GM19240 (cell line): ENCODE results near the gene NRP1.
"Not testable (repeated sequence)": the region's sequence is repeated elsewhere in the genome, so short reads cannot be mapped to it uniquely, and the experiment has no call there.

Source experiments
- DNase-seq: peaks from one replicate; pipeline ENCODE4 v3.0.0; 2011; ENCODE audit warnings: low spot score; ENCODE audit not compliant: insufficient read length

NRP1 gene

DNA sequence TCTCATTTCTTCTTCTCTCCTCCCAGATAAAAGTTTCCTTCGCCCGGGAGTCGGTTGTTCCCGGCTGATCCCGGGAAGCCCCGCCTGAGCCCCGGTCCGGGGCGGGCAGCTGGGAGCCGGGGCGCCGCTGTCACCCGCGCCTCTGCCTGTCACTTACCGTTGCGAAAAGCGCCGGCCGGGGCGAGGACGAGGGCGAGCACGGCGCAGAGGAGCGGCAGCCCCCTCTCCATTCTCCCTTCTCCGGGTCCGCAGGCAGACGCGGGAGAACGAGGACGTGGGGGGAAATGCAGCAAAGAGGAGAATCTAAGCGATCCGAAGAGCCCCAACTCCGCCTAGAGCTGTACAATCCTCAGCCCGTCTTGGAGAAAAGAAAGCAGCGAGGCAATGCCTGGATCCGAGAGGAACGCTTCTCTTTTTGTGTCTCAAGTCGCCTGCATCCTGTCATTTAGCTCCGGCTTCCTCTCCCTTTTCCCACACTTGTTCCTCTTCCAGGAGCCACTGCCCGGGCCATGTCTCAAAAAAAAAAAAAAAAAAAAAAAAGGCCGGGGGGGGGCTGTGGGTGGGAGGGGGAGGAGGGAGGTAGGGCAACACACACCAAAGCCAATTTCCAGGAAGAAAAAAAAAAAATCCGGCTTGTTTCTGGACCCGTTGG is at the start of gene NRP1:
Gene NRP1, minus strand, starts transcription at position 515 of the 652 bp plus-strand sequence. Its CDS starts 285 bp downstream, at position 230.
- no peak for DNase-seq

DNA sequence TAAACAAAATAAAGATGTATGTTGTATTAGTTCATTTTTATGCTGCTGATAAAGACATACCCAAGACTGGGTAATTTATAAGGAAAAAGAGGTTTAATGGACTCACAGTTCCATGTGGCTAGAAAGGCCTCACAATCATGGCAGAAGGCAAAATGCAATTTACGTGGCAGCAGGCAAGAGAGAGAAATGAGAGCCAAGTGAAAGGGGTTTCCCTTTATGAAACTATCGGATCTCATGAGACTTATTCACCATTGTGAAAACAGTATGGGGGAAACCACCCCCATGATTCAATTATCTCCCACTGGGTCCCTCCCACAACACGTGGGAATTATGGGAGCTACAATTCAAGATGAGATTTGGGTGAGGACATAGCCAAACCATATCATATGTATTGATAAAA is 49.7 kb upstream of the NRP1 start:
- not testable (repeated sequence) for DNase-seq

DNA sequence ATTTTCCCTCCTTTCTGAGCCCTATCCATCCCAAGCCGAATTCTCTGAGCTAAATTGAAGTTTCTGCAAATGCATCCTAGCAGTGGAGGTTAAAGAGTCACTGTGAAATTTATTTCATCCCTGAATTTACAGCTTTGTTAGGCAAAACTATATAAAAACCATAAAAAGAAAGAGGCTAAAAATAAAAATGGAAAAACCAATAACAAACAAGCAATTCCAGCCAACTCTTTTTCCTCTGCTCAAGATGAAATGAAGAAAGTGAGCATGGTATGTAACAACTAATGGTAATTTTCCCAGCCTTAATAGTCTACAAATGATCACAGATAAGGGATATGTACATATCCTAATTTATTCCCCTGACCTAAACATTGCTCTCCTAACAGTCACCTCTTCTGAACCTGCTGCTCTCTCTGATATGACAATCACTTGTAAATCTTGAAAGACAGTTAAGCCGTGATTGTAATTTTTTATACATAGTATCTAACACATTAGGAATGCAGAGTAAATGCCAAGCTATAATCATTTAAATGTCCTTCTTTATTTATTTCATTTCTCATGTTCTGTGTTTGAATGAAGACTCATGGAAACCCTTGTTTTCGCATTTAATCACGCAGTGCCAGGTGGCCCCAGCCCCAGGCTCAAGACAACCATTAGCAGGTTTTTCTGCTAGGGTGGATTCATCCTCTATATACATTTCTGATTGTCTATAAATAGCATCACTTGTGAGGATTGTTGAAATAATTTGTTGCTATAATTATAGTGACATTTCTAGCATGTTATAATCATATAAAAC is 48.6 kb upstream of the NRP1 start:
- no peak for DNase-seq

DNA sequence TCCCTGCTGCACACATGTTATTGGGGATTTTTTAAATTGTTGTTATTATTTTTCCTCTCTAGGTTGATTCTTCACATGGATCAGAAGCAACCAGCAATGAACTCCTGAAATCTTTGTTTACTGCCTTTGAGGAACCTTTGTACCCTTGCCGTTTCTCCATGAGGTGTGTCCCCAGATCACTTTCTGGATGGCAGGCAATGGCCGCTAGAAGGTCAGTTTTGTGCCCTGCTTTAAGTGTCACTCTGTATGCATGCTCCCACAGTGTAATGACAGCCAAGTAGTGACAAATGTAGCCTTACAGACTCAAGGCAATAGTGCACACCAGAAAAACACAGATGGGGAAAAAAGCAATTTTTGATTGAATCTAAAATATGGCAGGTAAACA is 47.7 kb upstream of the NRP1 start:
- no peak for DNase-seq

DNA sequence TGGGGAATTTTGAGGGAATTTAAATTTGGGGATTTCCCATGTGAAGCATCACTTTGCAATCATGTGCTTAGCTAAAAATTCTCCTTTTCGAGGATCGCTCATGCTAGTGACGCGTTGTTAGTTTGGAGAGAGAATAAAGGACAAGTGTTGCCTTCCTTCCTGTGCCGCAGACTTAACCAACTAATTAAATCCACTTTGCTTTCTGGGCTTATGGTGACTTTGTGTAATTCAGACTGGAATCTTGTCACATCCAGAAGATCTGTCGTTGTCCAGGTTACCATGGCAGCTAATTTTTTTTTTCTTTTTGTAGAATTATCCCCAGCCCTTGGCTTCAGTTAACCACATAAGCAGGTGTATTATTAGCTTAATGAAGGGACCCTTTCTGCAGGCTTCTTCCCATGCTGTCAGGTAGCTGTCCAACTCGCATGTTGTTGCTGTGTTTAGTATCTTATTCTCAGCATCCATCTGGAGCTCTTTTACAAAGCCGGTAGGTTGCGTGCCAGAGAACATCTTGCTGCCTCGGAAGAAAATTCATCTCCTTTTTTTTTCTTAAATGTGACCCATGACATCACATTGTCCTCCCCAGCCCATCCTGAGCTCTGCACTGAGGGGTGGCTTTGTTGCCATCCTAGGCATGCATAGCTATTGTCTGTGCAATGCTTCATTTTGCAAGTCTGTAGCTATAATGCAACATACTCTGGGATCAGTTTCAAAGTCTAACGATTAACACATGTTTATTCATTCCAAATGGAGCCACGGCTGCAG is 47.2 kb upstream of the NRP1 start:
- no peak for DNase-seq

DNA sequence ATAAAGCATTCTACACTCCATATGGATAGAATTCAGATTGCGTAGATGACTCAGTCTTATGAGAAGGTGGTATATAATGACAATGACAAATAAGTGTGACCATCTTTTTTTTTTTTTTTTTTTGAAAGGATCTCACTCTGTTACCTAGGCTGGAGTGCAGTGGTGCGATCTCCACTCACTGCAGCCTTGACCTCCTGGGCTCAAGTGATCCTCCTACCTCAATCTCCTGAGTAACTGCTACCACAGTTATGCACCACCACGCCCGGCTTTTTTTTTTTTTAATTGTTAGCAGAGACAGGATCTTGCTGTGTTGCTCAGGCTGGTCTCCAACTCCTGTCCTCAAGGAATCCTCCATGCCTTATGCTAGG is 43.2 kb upstream of the NRP1 start:
- no peak for DNase-seq

DNA sequence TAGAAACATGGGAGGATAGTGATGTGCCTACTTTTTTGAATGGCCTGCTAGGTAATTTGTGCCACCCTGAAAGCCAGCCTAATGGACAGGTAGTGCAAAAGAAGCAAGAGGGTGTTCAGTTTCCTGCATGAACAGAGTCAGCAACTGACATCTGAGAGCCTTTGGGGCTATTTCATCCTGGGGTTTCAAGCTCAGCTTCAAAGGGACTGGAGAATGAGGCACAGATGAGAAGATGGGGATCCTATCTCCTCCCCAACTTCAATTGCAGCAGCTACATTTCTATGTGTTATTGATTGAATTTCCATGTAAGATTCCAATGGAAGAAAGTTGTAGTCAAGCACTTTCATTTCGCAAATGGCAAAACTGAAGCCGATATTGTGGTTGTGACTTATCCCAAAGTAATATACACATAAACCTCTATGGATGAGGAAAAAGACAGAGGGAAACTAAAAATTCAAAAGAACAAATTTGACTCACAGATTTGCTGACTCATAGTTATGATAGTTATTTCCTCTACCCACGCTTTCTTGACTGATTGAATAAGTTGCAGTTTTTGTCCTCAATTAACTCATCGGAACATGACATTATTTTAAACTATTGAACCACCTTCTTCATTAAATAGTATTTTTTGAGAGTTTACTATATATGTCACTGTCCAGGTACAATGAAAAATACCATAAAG is 42.6 kb upstream of the NRP1 start:
- no peak for DNase-seq

DNA sequence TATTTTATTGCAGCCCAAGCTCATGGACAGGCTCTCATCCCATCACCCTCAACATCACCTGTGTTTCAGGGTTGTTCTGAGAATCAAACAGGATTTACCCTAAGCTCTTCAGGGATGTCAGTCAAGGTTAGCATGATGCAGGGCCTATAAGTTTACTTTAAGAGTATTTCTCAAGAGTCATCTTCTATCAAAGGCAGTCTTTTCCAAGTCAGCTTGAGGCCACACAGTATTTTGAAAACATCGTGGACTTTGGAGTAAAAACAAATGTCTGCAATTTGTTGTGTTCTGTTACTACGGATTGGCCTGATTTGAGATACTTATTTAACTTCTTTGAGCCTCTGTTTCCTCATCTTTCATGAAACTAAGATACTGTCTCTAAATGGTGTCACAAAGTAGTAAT is 42.0 kb upstream of the NRP1 start:
- no peak for DNase-seq

DNA sequence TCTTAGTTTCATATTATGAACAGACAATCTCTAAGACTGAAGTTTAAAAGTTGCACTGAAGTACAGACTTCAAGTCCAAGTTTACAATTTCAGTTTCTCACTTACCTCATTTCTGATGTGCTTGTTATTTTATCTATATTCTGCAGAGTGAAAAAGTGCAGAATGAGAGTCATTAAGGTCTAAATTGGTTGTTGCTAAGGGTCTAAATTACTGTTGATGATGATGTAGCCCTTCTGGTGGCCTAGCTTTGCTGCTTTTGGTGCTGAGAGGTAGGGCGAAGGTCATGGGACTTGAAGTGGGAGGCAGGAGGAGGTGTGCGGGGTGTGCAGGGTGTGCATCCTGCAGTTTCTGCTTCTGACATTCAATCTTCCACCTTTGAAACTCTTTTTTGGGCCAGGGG is 38.8 kb upstream of the NRP1 start:
- DNase-seq: no peak

DNA sequence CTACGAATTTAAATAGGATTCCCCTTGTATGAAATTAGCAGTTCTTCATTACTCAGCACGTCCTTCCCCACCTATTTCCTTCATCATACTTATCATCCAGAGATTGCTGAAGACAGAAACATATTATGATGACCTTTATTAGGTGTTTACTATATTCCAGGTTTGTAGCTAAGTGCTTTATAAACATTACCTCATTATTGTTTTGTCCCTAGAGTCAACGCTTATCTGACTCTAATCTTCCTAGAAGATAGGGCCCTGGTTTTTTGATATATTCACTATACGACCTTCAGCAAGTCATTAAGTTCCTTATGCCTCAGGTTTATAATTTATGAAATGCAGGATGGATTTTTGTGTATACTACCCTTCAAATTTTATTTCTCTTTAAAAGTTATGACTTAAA is 36.8 kb upstream of the NRP1 start:
- no peak for DNase-seq

DNA sequence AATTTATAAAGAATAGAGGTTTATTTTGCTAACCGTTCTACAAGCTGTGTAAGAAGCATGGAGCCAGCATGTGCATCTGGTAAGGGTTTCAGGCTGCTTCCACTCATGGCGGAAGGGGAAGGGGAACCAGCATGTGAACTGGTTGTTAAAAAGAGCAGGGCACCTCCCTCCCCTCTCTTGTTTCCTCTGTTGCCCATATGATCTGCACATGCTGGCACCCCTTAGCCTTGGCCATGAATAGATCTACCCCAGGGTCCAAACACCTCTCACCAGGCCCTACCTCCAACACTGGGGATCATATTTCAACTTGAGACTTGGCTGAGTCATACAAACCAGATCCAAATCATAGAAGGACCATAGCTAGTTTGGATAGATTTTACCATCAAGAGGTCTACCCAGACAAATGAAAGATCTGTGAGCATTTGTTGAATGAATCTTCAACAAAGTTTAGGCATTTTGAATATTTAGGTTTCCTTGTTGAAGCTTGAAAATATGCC is 36.0 kb upstream of the NRP1 start:
- no peak for DNase-seq

DNA sequence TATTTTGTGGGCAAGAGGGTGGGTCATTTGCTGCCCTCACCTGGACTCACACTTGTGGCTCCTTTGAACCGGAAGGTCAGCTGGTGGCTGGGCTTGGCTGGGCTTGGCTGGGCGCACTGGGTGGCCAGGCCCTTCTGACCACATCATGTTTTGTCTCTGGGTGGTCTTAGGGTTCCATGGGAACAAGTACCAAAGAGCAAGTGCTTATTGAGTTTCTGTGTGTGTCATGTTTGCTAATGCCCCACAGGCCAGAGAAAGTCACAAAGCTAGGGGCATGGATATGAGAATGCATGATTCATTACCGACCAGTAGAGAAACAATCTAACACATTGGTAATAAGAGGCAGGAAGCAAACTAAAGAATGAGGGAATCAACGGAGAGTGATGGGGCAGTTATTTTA is 33.6 kb upstream of the NRP1 start:
- DNase-seq: no peak

DNA sequence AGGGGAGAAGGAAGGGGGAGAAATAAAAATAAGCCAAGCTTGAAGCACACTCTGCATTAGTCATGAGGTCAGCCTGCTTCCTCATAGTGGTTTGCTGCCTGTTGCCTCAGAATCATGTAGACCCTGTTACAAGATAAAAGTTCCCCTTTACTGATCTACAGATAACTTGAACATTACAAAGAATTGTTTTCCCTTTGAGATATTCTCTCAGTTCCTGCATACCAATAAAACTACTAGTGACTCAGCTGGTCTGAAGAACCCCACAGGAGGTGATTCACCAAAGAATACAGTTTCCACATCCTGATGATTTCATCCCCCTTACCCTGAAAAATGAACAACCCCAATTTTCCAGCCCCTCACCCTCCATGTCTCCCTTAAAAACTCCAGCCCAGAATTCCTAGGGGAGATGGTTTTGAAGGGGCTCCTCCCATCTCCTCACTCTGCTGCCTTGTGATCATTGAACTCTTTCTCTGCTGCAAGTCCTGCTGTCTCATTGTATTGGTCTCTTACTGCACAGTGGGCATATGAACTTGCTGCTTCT is 31.5 kb upstream of the NRP1 start:
- DNase-seq: no peak

DNA sequence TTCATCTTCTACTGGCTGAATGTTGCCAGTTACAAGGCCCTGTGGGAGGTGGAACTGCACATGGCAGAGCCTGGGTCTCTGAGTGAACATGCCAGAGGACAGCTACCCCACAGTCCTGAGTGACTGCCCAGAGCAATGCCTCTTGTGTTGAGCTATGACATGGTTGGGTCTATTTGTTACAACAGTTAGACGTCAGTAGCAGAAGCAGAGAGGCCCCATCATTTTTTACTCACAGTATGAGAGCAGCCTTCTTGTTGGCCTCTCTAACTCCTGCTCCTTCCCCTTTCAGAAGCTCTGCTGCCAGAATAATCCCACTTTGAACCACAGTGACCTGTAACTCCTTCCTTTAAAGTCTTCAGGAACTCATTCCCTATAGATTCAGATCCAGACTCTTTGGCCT is 30.8 kb upstream of the NRP1 start:
- no peak for DNase-seq

DNA sequence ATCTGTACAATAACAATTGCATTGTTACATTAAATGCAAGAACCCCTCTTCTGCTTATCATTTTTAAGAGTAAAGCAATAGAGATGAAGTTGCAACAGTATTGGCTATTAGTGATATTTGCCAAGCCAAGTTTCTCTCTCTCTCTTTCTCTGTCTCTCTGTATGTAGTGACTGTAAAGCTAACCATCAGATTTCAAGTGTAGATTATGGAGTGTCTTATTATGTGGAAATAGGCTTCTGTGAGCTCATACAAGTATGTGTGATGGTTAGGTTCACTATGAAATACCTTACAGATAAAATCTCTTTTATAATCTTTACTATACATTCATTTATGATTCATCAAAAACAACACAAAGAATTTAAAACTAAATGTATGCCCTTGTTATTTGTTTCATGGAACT is 28.6 kb upstream of the NRP1 start:
- DNase-seq: no peak

DNA sequence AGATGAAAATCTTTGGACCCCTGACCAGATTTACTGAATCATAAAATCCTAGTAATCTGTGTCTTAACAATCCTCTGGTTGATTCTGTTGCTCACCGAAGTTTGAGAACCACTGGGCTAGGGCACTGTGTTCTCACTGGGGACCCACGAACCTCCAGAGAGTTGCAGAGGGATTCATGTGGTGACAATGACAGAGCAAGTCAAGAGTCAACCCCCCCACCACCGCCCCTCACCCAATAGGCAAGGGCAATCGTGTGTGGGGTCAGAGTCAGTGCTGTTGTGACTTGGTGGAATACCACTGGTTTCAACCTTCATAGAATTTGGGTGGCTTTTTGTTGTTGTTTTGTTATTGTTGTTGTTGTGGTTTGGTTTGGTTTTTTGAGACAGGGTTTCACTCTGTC is 23.5 kb upstream of the NRP1 start:
- no peak for DNase-seq

DNA sequence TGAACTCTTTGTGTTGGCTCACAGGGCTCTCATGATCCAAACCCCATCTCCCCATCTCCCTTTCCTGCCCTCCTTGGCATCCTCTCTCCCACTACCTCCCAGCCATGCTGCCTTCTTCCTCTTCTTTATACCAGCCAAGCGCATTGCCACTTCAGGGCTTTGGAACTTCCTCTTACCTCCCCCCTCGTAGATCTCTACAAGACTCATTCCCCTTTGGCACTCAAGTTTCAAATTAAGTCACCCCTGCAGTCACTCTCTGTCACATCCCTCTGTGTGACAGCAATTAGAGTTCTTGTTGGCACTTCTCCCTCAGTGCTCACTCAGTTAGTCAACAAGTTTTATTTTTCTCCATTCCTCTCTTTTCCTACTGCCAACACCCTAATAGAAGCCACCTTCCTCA is 20.8 kb upstream of the NRP1 start:
- no peak for DNase-seq

DNA sequence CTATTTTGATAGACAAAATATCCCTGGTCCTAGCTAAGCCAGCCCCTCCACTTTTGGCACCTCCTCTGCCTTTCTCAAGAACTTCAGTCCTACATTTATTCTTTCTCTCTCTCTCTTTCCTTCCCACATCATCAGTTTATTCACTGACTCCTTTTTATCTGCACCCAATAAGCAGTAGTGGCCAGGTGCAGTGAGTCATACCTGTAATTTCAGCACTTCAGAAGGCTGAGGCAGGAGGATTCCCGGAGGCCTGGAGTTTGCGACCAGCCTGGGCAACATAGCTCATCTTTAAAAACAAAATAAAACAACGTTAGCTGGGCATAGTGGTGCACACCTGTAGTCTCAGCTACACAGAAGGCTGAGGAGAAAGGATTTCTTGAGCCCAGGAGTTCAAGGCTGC is 19.4 kb upstream of the NRP1 start:
- DNase-seq: no peak

DNA sequence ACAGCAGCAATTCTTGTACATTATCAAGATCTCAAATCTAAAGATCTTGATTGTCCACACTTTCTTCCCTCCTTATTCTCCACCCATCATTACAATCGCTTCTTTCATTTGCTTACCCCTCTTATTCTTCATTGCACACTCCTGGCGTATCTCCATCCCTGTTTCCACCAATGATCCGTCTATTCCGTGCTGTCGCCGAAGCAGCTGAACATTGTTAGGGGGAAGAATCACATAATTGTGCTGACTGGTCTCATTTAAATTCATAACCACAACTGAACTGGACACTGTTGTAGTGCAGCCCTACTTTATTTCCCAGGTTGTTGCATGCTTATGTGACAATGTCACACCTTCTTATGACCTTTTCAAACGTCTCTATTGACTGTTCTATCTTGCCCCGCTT is 18.9 kb upstream of the NRP1 start:
- no peak for DNase-seq

DNA sequence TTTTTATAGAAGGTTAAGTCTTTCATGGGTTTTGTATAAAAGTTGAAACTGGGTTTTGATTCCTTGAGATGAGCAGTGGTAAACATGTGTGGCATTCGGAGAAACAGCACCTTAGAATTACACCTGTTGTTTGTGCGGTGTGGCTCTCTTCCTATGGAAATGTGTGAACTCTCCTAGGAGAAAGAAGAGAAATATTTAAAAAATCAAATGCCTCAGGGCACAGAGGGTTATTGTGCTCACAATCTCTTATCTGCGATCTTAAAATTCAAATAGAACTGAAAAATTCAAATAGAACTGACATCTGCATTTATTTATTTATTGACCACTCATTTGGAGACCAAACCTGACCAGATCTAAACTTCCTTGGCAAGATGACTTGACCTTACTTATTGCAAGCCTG is 18.1 kb upstream of the NRP1 start:
- DNase-seq: no peak

DNA sequence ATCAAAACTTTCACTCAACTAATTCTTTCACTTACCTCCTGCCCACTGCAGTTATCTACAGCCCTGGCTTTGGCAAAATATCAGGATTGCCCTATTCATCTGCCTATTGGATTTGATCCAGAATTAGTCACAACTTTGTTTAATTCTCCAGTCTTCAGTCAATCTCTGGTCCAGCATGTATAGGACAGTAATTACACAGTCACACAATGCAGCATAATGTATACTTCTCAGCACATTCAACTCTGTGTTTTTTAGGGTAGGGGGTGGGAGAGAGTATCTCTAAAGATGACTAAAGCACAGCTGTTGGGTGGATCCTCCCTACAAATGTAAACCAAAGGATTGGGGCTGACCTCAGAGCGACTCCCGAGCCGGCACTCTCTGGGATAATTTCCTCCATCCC is 17.7 kb upstream of the NRP1 start:
- no peak for DNase-seq

DNA sequence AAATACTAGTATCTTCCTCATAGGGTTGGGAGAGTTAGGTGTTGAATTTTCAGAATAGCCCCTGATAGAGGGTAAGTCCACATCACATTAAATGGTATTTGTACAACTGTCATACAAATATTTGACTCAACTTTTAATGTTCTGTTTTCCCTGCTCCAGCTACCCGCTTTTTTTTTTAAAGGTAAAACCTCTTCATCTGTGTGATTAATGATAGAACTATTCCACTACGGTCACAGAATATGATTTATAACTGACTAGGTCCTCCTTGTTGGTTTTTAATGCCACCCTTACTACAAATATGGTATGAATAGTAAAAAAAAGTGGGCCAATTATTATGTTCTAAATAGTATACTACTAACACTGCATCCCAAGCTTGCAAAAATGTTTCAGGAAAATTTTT is 15.6 kb upstream of the NRP1 start:
- no peak for DNase-seq
